K562 (cell line): Measurements from ENCODE around the gene BCL7C. TPM values are rescaled to one million over a fixed set of nuclear protein-coding genes. Genes with fewer than 3 reads are reported as not detected.

ENCODE experiments used
- BACH1 ChIP-seq: fragments of 200-800 bp; sonication (Bioruptor generic); IDR thresholded peaks from 2 replicates; pipeline ENCODE4 v1.6.1; 2016; ENCODE audit warnings: missing genetic modification characterization, missing compliant biosample characterization
- HDAC2 ChIP-seq: fragments of 450-650 bp; IDR thresholded peaks from 2 replicates; pipeline ENCODE4 v1.6.1; 2016; ENCODE audit warnings: mild to moderate bottlenecking
- MED1 ChIP-seq: sonication (generic); formaldehyde crosslinking; IDR thresholded peaks from 2 replicates; pipeline ENCODE4 v1.8.1; 2023; ENCODE audit warnings: missing genetic modification reagents, borderline replicate concordance
- NR2C1 ChIP-seq, 2 experiments: fragments of 450-650 bp; IDR thresholded peaks; 2 replicates each; pipeline ENCODE4 v1.6.1; 2017; ENCODE audit warnings: mild to moderate bottlenecking in 2 of 2, antibody characterized with exemption in 1 of 2, inconsistent platforms in 1 of 2, missing compliant biosample characterization in 1 of 2, missing genetic modification characterization in 1 of 2
- PBX2 ChIP-seq, 2 experiments: IDR thresholded peaks in 1 of 2; conservative IDR thresholded peaks in 1 of 2; 2 replicates each; pipeline ENCODE4 v1.6.1; 2016; ENCODE audit warnings: low read depth in 2 of 2, mild to moderate bottlenecking in 1 of 2, missing compliant biosample characterization in 1 of 2, missing genetic modification characterization in 1 of 2, moderate library complexity in 1 of 2
- PPARD ChIP-seq: fragments of 250-450 bp; sonication (Bioruptor Pico); IDR thresholded peaks from 2 replicates; pipeline ENCODE4 v1.8.0; 2022; ENCODE audit warnings: inconsistent platforms, mild to moderate bottlenecking, moderate library complexity
- SIN3A ChIP-seq, 2 experiments: fragments of 150-350 bp in 1 of 2; IDR thresholded peaks; 2 replicates each; pipeline ENCODE4 v1.6.1; 2011 to 2016; ENCODE audit warnings: borderline replicate concordance in 2 of 2, low read depth in 2 of 2, low read length in 2 of 2, mild to moderate bottlenecking in 2 of 2, moderate library complexity in 2 of 2; ENCODE audit not compliant: control insufficient read depth in 1 of 2
- TAF1 ChIP-seq: IDR thresholded peaks from 2 replicates; pipeline ENCODE4 v1.6.1; 2011; ENCODE audit warnings: mild to moderate bottlenecking, low read length, moderate library complexity; ENCODE audit not compliant: insufficient read depth, control insufficient read depth, severe bottlenecking; ENCODE audit errors: extremely low read depth
- TARDBP ChIP-seq: fragments of 450-650 bp; IDR thresholded peaks from 2 replicates; pipeline ENCODE4 v1.6.1; 2016
- TCF3 ChIP-seq: sonication (generic); formaldehyde crosslinking; IDR thresholded peaks from 2 replicates; pipeline ENCODE4 v1.4.0; 2020; ENCODE audit warnings: mild to moderate bottlenecking, missing genetic modification reagents
- TFAM ChIP-seq: fragments of 250-450 bp; sonication (Bioruptor Pico); conservative IDR thresholded peaks from 2 replicates; pipeline ENCODE4 v1.5.0; 2021; ENCODE audit warnings: mild to moderate bottlenecking, moderate library complexity
- THRB ChIP-seq: fragments of 450-650 bp; formaldehyde crosslinking; conservative IDR thresholded peaks from 2 replicates; pipeline ENCODE4 v1.4.0; 2022; ENCODE audit warnings: mild to moderate bottlenecking, missing genetic modification characterization
- ZBTB12 ChIP-seq: fragments of 250-450 bp; sonication (Bioruptor Pico); IDR thresholded peaks from 2 replicates; pipeline ENCODE4 v1.4.0; 2020
- ZFP36 ChIP-seq: fragments of 150-350 bp; IDR thresholded peaks from 2 replicates; pipeline ENCODE4 v1.6.1; 2018; ENCODE audit warnings: low read length, low read depth; ENCODE audit not compliant: partially characterized antibody
- ZNF140 ChIP-seq: fragments of 250-450 bp; sonication (Bioruptor Pico); IDR thresholded peaks from 2 replicates; pipeline ENCODE4 v1.8.0; 2021; ENCODE audit warnings: moderate library complexity, mild to moderate bottlenecking, inconsistent platforms
- ZNF584 ChIP-seq: fragments of 200-800 bp; sonication (Bioruptor generic); IDR thresholded peaks from 2 replicates; pipeline ENCODE4 v1.6.1; 2016; ENCODE audit warnings: low read depth, mild to moderate bottlenecking, missing genetic modification characterization, missing compliant biosample characterization
- polyA plus RNA-seq, 8 experiments: library from polyadenylated mRNA; depleted of rRNA in 4 of 8; stranded (reverse) in 5 of 8; unstranded in 3 of 8; fragments of >200 nt; fragmentation: Nextera tagmentation in 2 of 8; fragmentation: Illumina TruSeq in 1 of 8; extraction: Ambion mirVana in 2 of 8; extraction: Trizol in 1 of 8; gene quantifications; 2 replicates each; pipeline versions ENCODE4 v1.2.1 to v1.2.3, GENCODE V29; 2011 to 2014; ENCODE audit warnings: inconsistent platforms in 1 of 8, missing spikeins in 1 of 8
- total RNA-seq, 7 experiments: library from RNA; depleted of rRNA in 6 of 7; stranded (reverse); fragments of >200 nt in 6 of 7; fragmentation: Illumina TruSeq in 2 of 7; extraction: Trizol in 2 of 7; gene quantifications; 2 replicates each; pipeline versions ENCODE4 v1.2.1 to v1.2.3, GENCODE V29; 2011 to 2021; ENCODE audit warnings: low replicate concordance in 1 of 7

BCL7C gene
- total and polyA plus RNA-seq, 9 of the 15 experiments (the other 6 are each of a cell fraction or from before 2014, with no cell fraction given) = 1.7 to 85.8 (median 19.6) TPM

- TF ChIP-seq THRB (CRISPR knock-in tag) (no peak), ZFP36 (no peak), TFAM (no peak), HDAC2 (peak; percentile 57; the same call in 1 of the 2 replicates), PBX2 (CRISPR knock-in tag; IDR thresholded peaks at IDR 0.05; ENCODE audit: low read depth) (no peak), PBX2 (tag; conservative IDR thresholded peaks at IDR 0.05; ENCODE audit: low read depth) (0 out of 2 replicates have a peak, but pooled peaks have one; percentile 33), NR2C1 (IDR thresholded peaks at IDR 0.05) (peak; percentile 9; the same call in 1 of the 2 replicates), NR2C1 (tag; IDR thresholded peaks at IDR 0.05) (peak; percentile 79), ZNF584 (CRISPR knock-in tag) (no peak), MED1 (no peak), BACH1 (tag) (0 out of 2 replicates have a peak, but pooled peaks have one; percentile 45), TCF3 (CRISPR knock-in tag) (no peak), TAF1 (peak; percentile 73), TARDBP (0 out of 2 replicates have a peak, but pooled peaks have one; percentile 3), SIN3A (IDR thresholded peaks at IDR 0.05; ENCODE audit: borderline replicate concordance in 2 of 2, control insufficient read depth in 1 of 2, low read depth in 2 of 2, low read length in 2 of 2) (peak in 1 of 2 experiments; percentile 16; a peak in 1 of 4 replicates), ZBTB12 (no peak), ZNF140 (CRISPR knock-in tag) (no peak), PPARD (CRISPR knock-in tag) (no peak)
These were observed 3.2 kb upstream of the BCL7C start (continued) for GRCh38 chr16:30896889-30897733.
